ENCODE results near the gene DOCK6. TPM values are rescaled to one million over a fixed set of nuclear protein-coding genes. Genes with fewer than 3 reads are reported as not detected.
"Not testable (repeated sequence)": the region's sequence is repeated elsewhere in the genome, so short reads cannot be mapped to it uniquely, and the experiment has no call there.

Gene DOCK6
- total RNA-seq, 2 donors from 2014 or later, result 12.7 to 49.4 TPM

- H3K27ac ChIP-seq, result no peak overlapping the region
- TF ChIP-seq CTCF (IDR thresholded peaks at IDR 0.05), result no peak
Measured at GRCh38 chr19:11182994-11183393, 79.3 kb downstream of the DOCK6 start.

GRCh38 chr19:11181488-11181887 lies 80.8 kb downstream of the DOCK6 start:
- Histone ChIP-seq H3K4me1 (peaks cover 0 to 51% of the 10 kb centered on the region in 2 donors), H3K27me3 (no peaks in the 10 kb centered on the region), H3K27ac (peak overlapping the region; percentile 46 to 63), H3K9me3 (no peaks in the 10 kb centered on the region), H3K4me3 (no peak overlapping the region), H3K36me3 (peaks cover 62% of the 10 kb centered on the region)
- no peak for TF ChIP-seq CTCF (IDR thresholded peaks at IDR 0.05)
- DNase-seq (ENCODE audit: low spot score), result no peak

More at GRCh38 chr19:11182994-11183393, 79.3 kb downstream of the DOCK6 start:
- DNase-seq (ENCODE audit: low spot score), result no peak
- no peak overlapping the region for H3K4me3 ChIP-seq
- H3K9me3 ChIP-seq, result no peaks in the 10 kb centered on the region
- H3K36me3 ChIP-seq, result peaks cover 62% of the 10 kb centered on the region
- H3K27me3 ChIP-seq, result no peaks in the 10 kb centered on the region
- H3K4me1 ChIP-seq, result peaks cover 0 to 58% of the 10 kb centered on the region in 2 donors

- Histone ChIP-seq H3K4me1 (peaks cover 0 to 46% of the 10 kb centered on the region in 2 donors), H3K27ac (peak overlapping the region; percentile 46 to 63), H3K36me3 (peaks cover 62% of the 10 kb centered on the region)
- H3K9me3 ChIP-seq; DNase-seq (ENCODE audit: low spot score); H3K4me3 ChIP-seq; H3K27me3 ChIP-seq: not testable (repeated sequence)
Measured at GRCh38 chr19:11180975-11181374, 81.3 kb downstream of the DOCK6 start.

GRCh38 chr19:11180346-11180745 lies 82.0 kb downstream of the DOCK6 start:
- DNase-seq (ENCODE audit: low spot score), result no peak
- TF ChIP-seq CTCF (IDR thresholded peaks at IDR 0.05), result no peak
- peak overlapping the region; percentile 46 to 63 for H3K27ac ChIP-seq
- H3K4me3 ChIP-seq, result no peak overlapping the region
- H3K9me3 ChIP-seq, result no peaks in the 10 kb centered on the region
- H3K27me3 ChIP-seq, result no peaks in the 10 kb centered on the region
- H3K36me3 ChIP-seq, result peaks cover 63% of the 10 kb centered on the region
- H3K4me1 ChIP-seq, result peaks cover 0 to 39% of the 10 kb centered on the region in 2 donors

- Histone ChIP-seq H3K9me3 (no peaks in the 10 kb centered on the region), H3K27ac (peak overlapping the region; percentile 46 to 63), H3K27me3 (no peaks in the 10 kb centered on the region), H3K4me3 (no peak overlapping the region), H3K36me3 (peaks cover 62% of the 10 kb centered on the region), H3K4me1 (peaks cover 0 to 35% of the 10 kb centered on the region in 2 donors)
- no peak for DNase-seq (ENCODE audit: low spot score)
- no peak for TF ChIP-seq CTCF (IDR thresholded peaks at IDR 0.05)
Measured at GRCh38 chr19:11179716-11180297, 82.5 kb downstream of the DOCK6 start.

- not testable (repeated sequence) for DNase-seq (ENCODE audit: low spot score); H3K27me3 ChIP-seq; H3K4me3 ChIP-seq; H3K9me3 ChIP-seq
- H3K4me1 ChIP-seq, result peaks cover 0 to 28% of the 10 kb centered on the region in 2 donors
- peak overlapping the region; percentile 46 to 63 for H3K27ac ChIP-seq
- H3K36me3 ChIP-seq, result peaks cover 65% of the 10 kb centered on the region
Measured at GRCh38 chr19:11179145-11179465, 83.2 kb downstream of the DOCK6 start.

- no peak for TF ChIP-seq CTCF (IDR thresholded peaks at IDR 0.05)
- Histone ChIP-seq H3K4me1 (peaks cover 0 to 25% of the 10 kb centered on the region in 2 donors), H3K27me3 (no peaks in the 10 kb centered on the region), H3K27ac (no peak overlapping the region), H3K9me3 (no peaks in the 10 kb centered on the region), H3K4me3 (no peak overlapping the region), H3K36me3 (peaks cover 72% of the 10 kb centered on the region)
- DNase-seq (ENCODE audit: low spot score), result no peak
Measured at GRCh38 chr19:11177592-11177991, 84.7 kb downstream of the DOCK6 start.
